Gastrocnemius medialis (tissue), 4 donors: ENCODE results near the gene KCNC1. TPM values are rescaled to one million over a fixed set of nuclear protein-coding genes. Genes with fewer than 3 reads are reported as not detected.
A peak's percentile ranks its signal among the peaks of the same experiment; 100 is the strongest.

Source experiments
- ATAC-seq, 2 donors: fragments of 150-250 bp; one replicate each; pipeline ENCODE4 v1.9.1; 2016
- DNase-seq, 2 donors: peaks; one replicate each; pipeline ENCODE4 v3.0.0-alpha.2; 2019
- H3K27ac ChIP-seq, 4 donors: fragments of 200-600 bp; sonication (generic); 1 replicate in 1 of 4; 2 replicates in 3 of 4; pipeline ENCODE4 v1.5.1; 2016 to 2018; ENCODE audit warnings: mild to moderate bottlenecking in 2 of 4, moderate library complexity in 1 of 4
- H3K27me3 ChIP-seq, 3 donors: fragments of 200-600 bp; sonication (generic) in 2 of 3; 1 replicate in 1 of 3; 2 replicates in 2 of 3; pipeline versions ENCODE4 v1.5.1 to v1.6.0; 2016 to 2019; ENCODE audit warnings: mild to moderate bottlenecking in 1 of 3, moderate library complexity in 1 of 3
- H3K36me3 ChIP-seq, 2 donors: fragments of 200-600 bp; sonication (generic) in 1 of 2; one replicate each; pipeline ENCODE4 v1.5.1; 2017 to 2018
- H3K4me1 ChIP-seq, 2 donors: fragments of 200-600 bp; sonication (generic) in 1 of 2; one replicate each; pipeline ENCODE4 v1.5.1; 2016 to 2017; ENCODE audit warnings: mild to moderate bottlenecking in 2 of 2
- H3K4me3 ChIP-seq, 4 donors: fragments of 200-600 bp; sonication (generic) in 3 of 4; 1 replicate in 1 of 4; 2 replicates in 3 of 4; pipeline ENCODE4 v1.5.1; 2016 to 2019; ENCODE audit warnings: mild to moderate bottlenecking in 2 of 4
- H3K9me3 ChIP-seq, 3 donors: fragments of 200-600 bp; sonication (generic) in 2 of 3; 1 replicate in 1 of 3; 2 replicates in 2 of 3; pipeline ENCODE4 v1.5.1; 2016 to 2019
- CTCF ChIP-seq, 5 experiments: fragments of 450-650 bp in 3 of 5; fragments of 200-600 bp in 2 of 5; sonication (generic) in 2 of 5; IDR thresholded peaks in 4 of 5; conservative IDR thresholded peaks in 1 of 5; 1 replicate in 4 of 5; 2 replicates in 1 of 5; pipeline ENCODE4 v1.5.1; 2016 to 2019; ENCODE audit warnings: antibody characterized with exemption in 5 of 5, mild to moderate bottlenecking in 3 of 5, moderate library complexity in 3 of 5
- POLR2A ChIP-seq, 2 donors: fragments of 450-650 bp; IDR thresholded peaks; one replicate each; pipeline ENCODE4 v1.6.1; 2017; ENCODE audit warnings: antibody characterized with exemption in 2 of 2, mild to moderate bottlenecking in 2 of 2, moderate library complexity in 2 of 2
- in situ Hi-C, 4 donors: fragments of 200-750 bp; cut with MboI; loops; one replicate each; pipeline versions ENCODE4 v1.15.0 to v1.8.0; 2017; ENCODE audit warnings: low sequenced_read_pairs in 4 of 4
- intact Hi-C: fragments of 100-400 bp; cut with DNase I; formaldehyde crosslinking; loops from one replicate; pipeline ENCODE4 v1.15.1; 2023; ENCODE audit warnings: low total_unique reads
- total RNA-seq, 4 donors: library from RNA; depleted of rRNA; stranded (reverse); fragments of >200 nt; gene quantifications; one replicate each; pipeline versions ENCODE4 v1.1.0 to v1.2.3, GENCODE V29; 2016

KCNC1 gene
- total RNA-seq, 4 donors from 2014 or later: 0.03 to 0.53 (median 0.15) TPM

GRCh38 chr11:17831228-17831627, 96.6 kb downstream of the KCNC1 start:
- Histone ChIP-seq H3K4me3 (no peak overlapping the region), H3K9me3 (no peaks in the 10 kb centered on the region), H3K27me3 (no peaks in the 10 kb centered on the region), H3K4me1 (peaks cover 0 to 13% of the 10 kb centered on the region in 2 donors), H3K36me3 (no peaks in the 10 kb centered on the region), H3K27ac (peak overlapping the region; percentile 70 to 82 (median 80))
- TF ChIP-seq CTCF (IDR thresholded peaks at IDR 0.05 in 4 of 5, conservative IDR thresholded peaks at IDR 0.05 in 1 of 5) (no peak), POLR2A (IDR thresholded peaks at IDR 0.05) (peak; percentile 15 to 51)
- intact Hi-C loops: no loop called here
- in situ Hi-C loops: loop anchor here in 1 of 4 donors (25.0 kb wide), 1 partner anchor 419 kb away; no protein-coding TSS in a partner anchor
- ATAC-seq (peak; percentile 92 to 97), DNase-seq (peak; percentile 64 to 80)

- H3K27me3 ChIP-seq: no peaks in the 10 kb centered on the region
- intact Hi-C loops (no loop called here), in situ Hi-C loops (loop anchor here in 1 of 4 donors (25.0 kb wide), 1 partner anchor 420 kb away; no protein-coding TSS in a partner anchor)
- TF ChIP-seq POLR2A (IDR thresholded peaks at IDR 0.05) (no peak), CTCF (IDR thresholded peaks at IDR 0.05 in 4 of 5, conservative IDR thresholded peaks at IDR 0.05 in 1 of 5) (no peak)
- no peak overlapping the region for H3K4me3 ChIP-seq
- no peaks in the 10 kb centered on the region for H3K9me3 ChIP-seq
- DNase-seq: no peak
- no peak for ATAC-seq
- H3K4me1 ChIP-seq: peaks cover 0 to 13% of the 10 kb centered on the region in 2 donors
- H3K36me3 ChIP-seq: no peaks in the 10 kb centered on the region
- peak overlapping the region; percentile 70 to 82 (median 80) for H3K27ac ChIP-seq
Observed at GRCh38 chr11:17831883-17832282, 97.3 kb downstream of the KCNC1 start.

Other genes with a start within 250 kb of the KCNC1 start
- gene USH1C, start 190.4 kb upstream of the KCNC1 start, total RNA-seq: under 1 TPM in 1 of 4 donors, not detected in 3; 0.78 TPM
- gene OTOG, start 187.5 kb upstream of the KCNC1 start, total RNA-seq: not detected
- 10 to 100 TPM in 2 of 4 donors, 1 to 10 TPM in 2; 3.5 to 20.6 (median 10.4) TPM for gene MYOD1, start 15.2 kb upstream of the KCNC1 start, total RNA-seq